Neural progenitor cell (in vitro differentiated cells): Measurements from ENCODE around the gene APLP1.

ENCODE experiments used
- CTCF ChIP-seq: fragments of 200-600 bp; sonication (generic); IDR thresholded peaks from 2 replicates; pipeline ENCODE4 v1.5.1; 2017; ENCODE audit warnings: antibody characterized with exemption, mild to moderate bottlenecking
- EZH2phosphoT487 ChIP-seq: fragments of 200-600 bp; sonication (generic); IDR thresholded peaks from 2 replicates; pipeline ENCODE4 v1.6.1; 2017; ENCODE audit warnings: antibody characterized with exemption

- TF ChIP-seq CTCF (no peak), EZH2phosphoT487 (no peak)
Observed at GRCh38 chr19:35828692-35829301, 39.6 kb upstream of the APLP1 start.
